Measurements from ENCODE around the gene UNK.

The UNK gene

DNA sequence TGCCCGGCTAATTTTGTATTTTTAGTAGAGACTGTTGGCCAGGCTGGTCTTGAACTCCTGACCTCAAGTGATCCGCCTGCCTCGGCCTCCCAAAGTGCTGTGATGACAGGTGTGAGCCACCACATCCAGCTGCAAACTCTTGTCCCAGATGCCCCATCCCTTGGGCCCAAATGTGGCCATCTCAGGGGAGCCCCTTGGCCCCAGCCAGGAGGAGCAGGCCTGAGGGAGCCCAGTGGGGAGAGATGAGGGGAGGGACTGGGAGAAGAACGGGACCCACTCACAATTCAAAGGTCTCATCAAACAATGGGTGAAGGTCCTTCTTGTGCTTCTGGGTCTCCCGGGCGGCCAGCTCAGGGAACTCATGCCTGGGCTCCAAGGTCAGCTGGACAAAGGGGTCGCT lies 45.1 kb downstream of the UNK start:
- peaks cover 10% of the 10 kb centered on the region; the same call in 1 of the 2 replicates for H3K4me1 ChIP-seq (ENCODE audit: low read length)
- H3K4me2 ChIP-seq (ENCODE audit: low read length): no peak overlapping the region
- no peaks in the 10 kb centered on the region for H3K79me2 ChIP-seq (ENCODE audit: low read length)
- H3K9me3 ChIP-seq (ENCODE audit: insufficient read depth, low read length): no peaks in the 10 kb centered on the region
- no peak overlapping the region for H3K27ac ChIP-seq (ENCODE audit: low read length)
- H3K4me3 ChIP-seq (ENCODE audit: low read length): no peak overlapping the region
- TF ChIP-seq, protein P1, sequence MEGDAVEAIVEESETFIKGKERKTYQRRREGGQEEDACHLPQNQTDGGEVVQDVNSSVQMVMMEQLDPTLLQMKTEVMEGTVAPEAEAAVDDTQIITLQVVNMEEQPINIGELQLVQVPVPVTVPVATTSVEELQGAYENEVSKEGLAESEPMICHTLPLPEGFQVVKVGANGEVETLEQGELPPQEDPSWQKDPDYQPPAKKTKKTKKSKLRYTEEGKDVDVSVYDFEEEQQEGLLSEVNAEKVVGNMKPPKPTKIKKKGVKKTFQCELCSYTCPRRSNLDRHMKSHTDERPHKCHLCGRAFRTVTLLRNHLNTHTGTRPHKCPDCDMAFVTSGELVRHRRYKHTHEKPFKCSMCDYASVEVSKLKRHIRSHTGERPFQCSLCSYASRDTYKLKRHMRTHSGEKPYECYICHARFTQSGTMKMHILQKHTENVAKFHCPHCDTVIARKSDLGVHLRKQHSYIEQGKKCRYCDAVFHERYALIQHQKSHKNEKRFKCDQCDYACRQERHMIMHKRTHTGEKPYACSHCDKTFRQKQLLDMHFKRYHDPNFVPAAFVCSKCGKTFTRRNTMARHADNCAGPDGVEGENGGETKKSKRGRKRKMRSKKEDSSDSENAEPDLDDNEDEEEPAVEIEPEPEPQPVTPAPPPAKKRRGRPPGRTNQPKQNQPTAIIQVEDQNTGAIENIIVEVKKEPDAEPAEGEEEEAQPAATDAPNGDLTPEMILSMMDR (IDR thresholded peaks at IDR 0.05; ENCODE audit: low read depth, low read length): no peak
- no peak for TF ChIP-seq EZH2phosphoT487 (IDR thresholded peaks at IDR 0.05; ENCODE audit: low read depth)
- H3K36me3 ChIP-seq (replicated peaks; ENCODE audit: low read depth, low read length): peaks cover 12% of the 10 kb centered on the region
- H4K20me1 ChIP-seq (ENCODE audit: insufficient read depth, low read length): no peaks in the 10 kb centered on the region
- H3K27me3 ChIP-seq (ENCODE audit: low read depth, low read length): no peaks in the 10 kb centered on the region
- H3K9ac ChIP-seq (ENCODE audit: low read length): no peak overlapping the region
- no peak overlapping the region for H2AFZ ChIP-seq (ENCODE audit: low read depth, low read length)

GRCh38 chr17:75830164-75831031 lies 45.8 kb downstream of the UNK start:
- H3K4me2 ChIP-seq (ENCODE audit: low read length): no peak overlapping the region
- TF ChIP-seq, protein P1 (IDR thresholded peaks at IDR 0.05; ENCODE audit: low read depth, low read length): peak; percentile 46
- no peak for TF ChIP-seq EZH2phosphoT487 (IDR thresholded peaks at IDR 0.05; ENCODE audit: low read depth)
- no peak overlapping the region for H3K4me3 ChIP-seq (ENCODE audit: low read length)
- no peak overlapping the region for H3K9ac ChIP-seq (ENCODE audit: low read length)
- peaks cover 10% of the 10 kb centered on the region; the same call in 1 of the 2 replicates for H3K4me1 ChIP-seq (ENCODE audit: low read length)
- no peaks in the 10 kb centered on the region for H3K79me2 ChIP-seq (ENCODE audit: low read length)
- H4K20me1 ChIP-seq (ENCODE audit: insufficient read depth, low read length): no peaks in the 10 kb centered on the region
- H2AFZ ChIP-seq (ENCODE audit: low read depth, low read length): no peak overlapping the region
- H3K36me3 ChIP-seq (replicated peaks; ENCODE audit: low read depth, low read length): peaks cover 12% of the 10 kb centered on the region
- no peak overlapping the region for H3K27ac ChIP-seq (ENCODE audit: low read length)
- H3K27me3 ChIP-seq (ENCODE audit: low read depth, low read length): no peaks in the 10 kb centered on the region
- no peaks in the 10 kb centered on the region for H3K9me3 ChIP-seq (ENCODE audit: insufficient read depth, low read length)

DNA sequence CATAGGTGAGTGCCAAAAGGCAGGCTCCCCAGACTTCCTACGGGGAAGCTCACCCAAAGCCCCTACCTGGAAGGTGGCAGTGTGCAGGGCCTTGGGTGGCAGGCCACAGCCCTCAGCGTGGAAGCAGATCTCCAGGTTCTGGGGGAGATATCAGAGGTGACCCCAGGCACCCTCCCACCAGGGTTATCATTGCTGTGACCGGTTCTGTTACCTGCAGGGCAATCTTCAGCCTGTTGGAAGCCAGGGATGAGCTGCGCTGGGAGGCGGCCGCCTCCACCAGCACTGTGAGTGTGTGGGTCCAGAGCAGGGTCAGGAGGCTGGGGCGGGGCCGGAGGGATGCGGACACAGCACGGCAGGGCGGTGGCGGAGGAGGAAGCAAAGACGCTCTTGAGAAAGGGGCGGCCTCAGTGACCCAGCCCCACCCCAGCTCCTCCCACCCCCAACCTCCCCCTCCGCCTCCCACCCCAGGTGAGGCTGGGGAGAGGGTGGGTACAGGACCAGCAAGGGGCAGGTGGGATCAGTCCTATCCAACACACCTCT lies 46.5 kb downstream of the UNK start:
- Histone ChIP-seq H2AFZ (ENCODE audit: low read depth, low read length) (no peak overlapping the region), H4K20me1 (ENCODE audit: insufficient read depth, low read length) (no peaks in the 10 kb centered on the region), H3K4me1 (ENCODE audit: low read length) (peaks cover 10% of the 10 kb centered on the region; the same call in 1 of the 2 replicates), H3K4me3 (ENCODE audit: low read length) (no peak overlapping the region), H3K9me3 (ENCODE audit: insufficient read depth, low read length) (no peaks in the 10 kb centered on the region), H3K27ac (ENCODE audit: low read length) (no peak overlapping the region), H3K79me2 (ENCODE audit: low read length) (no peaks in the 10 kb centered on the region), H3K36me3 (replicated peaks; ENCODE audit: low read depth, low read length) (peaks cover 12% of the 10 kb centered on the region), H3K27me3 (ENCODE audit: low read depth, low read length) (no peaks in the 10 kb centered on the region), H3K9ac (ENCODE audit: low read length) (no peak overlapping the region), H3K4me2 (ENCODE audit: low read length) (no peak overlapping the region)
- TF ChIP-seq, protein P1 (IDR thresholded peaks at IDR 0.05; ENCODE audit: low read depth, low read length): no peak
- TF ChIP-seq EZH2phosphoT487 (IDR thresholded peaks at IDR 0.05; ENCODE audit: low read depth): no peak

DNA sequence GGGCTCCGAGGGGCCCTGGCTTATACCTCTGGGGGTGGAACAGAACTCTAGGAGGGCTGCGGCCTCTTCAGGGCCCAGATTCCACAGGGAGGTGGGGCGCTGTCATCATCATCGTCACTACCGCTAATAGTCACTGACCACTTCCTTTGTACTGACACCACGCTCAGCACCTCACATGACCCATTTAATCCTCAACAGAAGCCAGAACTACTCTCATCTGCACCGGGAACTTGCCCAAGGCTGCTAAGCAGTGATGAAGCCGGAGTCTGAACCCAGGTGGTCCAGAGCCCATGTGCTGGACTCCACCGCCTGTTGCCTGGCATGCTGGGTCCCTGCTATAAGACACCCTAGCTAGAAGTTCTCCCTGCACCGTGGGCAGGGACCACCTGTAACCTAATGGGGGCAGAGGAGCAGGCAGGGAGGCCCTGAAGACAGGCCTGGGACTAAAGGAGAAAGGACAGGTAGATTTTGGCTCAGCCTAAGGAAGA lies 47.6 kb downstream of the UNK start:
- H3K9ac ChIP-seq (ENCODE audit: low read length): no peak overlapping the region
- no peaks in the 10 kb centered on the region for H3K9me3 ChIP-seq (ENCODE audit: insufficient read depth, low read length)
- H4K20me1 ChIP-seq (ENCODE audit: insufficient read depth, low read length): no peaks in the 10 kb centered on the region
- TF ChIP-seq, protein P1 (IDR thresholded peaks at IDR 0.05; ENCODE audit: low read depth, low read length): no peak
- no peak for TF ChIP-seq EZH2phosphoT487 (IDR thresholded peaks at IDR 0.05; ENCODE audit: low read depth)
- no peak overlapping the region for H3K27ac ChIP-seq (ENCODE audit: low read length)
- no peaks in the 10 kb centered on the region for H3K79me2 ChIP-seq (ENCODE audit: low read length)
- no peaks in the 10 kb centered on the region for H3K27me3 ChIP-seq (ENCODE audit: low read depth, low read length)
- no peak overlapping the region for H3K4me3 ChIP-seq (ENCODE audit: low read length)
- H2AFZ ChIP-seq (ENCODE audit: low read depth, low read length): no peak overlapping the region
- peaks cover 12% of the 10 kb centered on the region for H3K36me3 ChIP-seq (replicated peaks; ENCODE audit: low read depth, low read length)
- no peak overlapping the region for H3K4me2 ChIP-seq (ENCODE audit: low read length)
- H3K4me1 ChIP-seq (ENCODE audit: low read length): peaks cover 7% of the 10 kb centered on the region; the same call in 1 of the 2 replicates

All from OCI-LY3 (cell line).